Keratinocyte (primary cell): ENCODE measurements around the gene C19orf85. TPM values are rescaled to one million over a fixed set of nuclear protein-coding genes. Genes with fewer than 3 reads are reported as not detected.

Experiments used
- DNase-seq: peaks from one replicate; pipeline ENCODE4 v3.0.0-alpha.2; 2011; ENCODE audit warnings: low read depth, missing footprints, low spot score
- FAIRE-seq: peaks from 2 replicates; lab custom pipeline; 2011; peaks lifted over from hg19 to GRCh38; lab: Jason Lieb, UNC
- H2AFZ ChIP-seq: 2 replicates; pipeline ENCODE4 v1.6.0; 2012; ENCODE audit warnings: low read length, control low read depth, inconsistent platforms; ENCODE audit not compliant: control insufficient read depth
- H3K27ac ChIP-seq: 2 replicates; pipeline ENCODE4 v1.5.1; 2011; ENCODE audit warnings: low read length; ENCODE audit not compliant: control insufficient read depth, insufficient read depth
- H3K27me3 ChIP-seq: 3 replicates; pipeline ENCODE4 v1.6.0; 2011; ENCODE audit warnings: low read length; ENCODE audit not compliant: control insufficient read depth, insufficient read depth; ENCODE audit errors: extremely low read depth
- H3K36me3 ChIP-seq, 2 experiments: 2 replicates in 1 of 2; 3 replicates in 1 of 2; pipeline ENCODE4 v1.5.1; 2011; ENCODE audit warnings: low read length in 2 of 2, mild to moderate bottlenecking in 1 of 2; ENCODE audit not compliant: control insufficient read depth in 2 of 2, insufficient read depth in 2 of 2; ENCODE audit errors: extremely low read depth in 1 of 2
- H3K4me1 ChIP-seq: 3 replicates; pipeline ENCODE4 v1.5.1; 2011; ENCODE audit warnings: low read length; ENCODE audit not compliant: control insufficient read depth, insufficient read depth; ENCODE audit errors: extremely low read depth
- H3K4me2 ChIP-seq: 3 replicates; pipeline ENCODE4 v1.6.0; 2011; ENCODE audit warnings: low read depth, low read length; ENCODE audit not compliant: control insufficient read depth, insufficient read depth; ENCODE audit errors: extremely low read depth
- H3K4me3 ChIP-seq, 3 experiments: fragments of 200-600 bp in 1 of 3; sonication (generic) in 1 of 3; 2 replicates in 2 of 3; 3 replicates in 1 of 3; pipeline ENCODE4 v1.5.1; 2011 to 2016; ENCODE audit warnings: low read length in 3 of 3, mild to moderate bottlenecking in 3 of 3, control low read depth in 2 of 3, inconsistent platforms in 1 of 3, low read depth in 1 of 3, mixed read lengths in 1 of 3, mixed run types in 1 of 3, moderate library complexity in 1 of 3; ENCODE audit not compliant: control insufficient read depth in 2 of 3, insufficient read depth in 2 of 3; ENCODE audit errors: extremely low read depth in 1 of 3
- H3K79me2 ChIP-seq: 2 replicates; pipeline ENCODE4 v1.6.0; 2012; ENCODE audit warnings: low read length; ENCODE audit not compliant: control insufficient read depth, insufficient read depth
- H3K9ac ChIP-seq: 3 replicates; pipeline ENCODE4 v1.6.0; 2011; ENCODE audit warnings: low read length; ENCODE audit not compliant: control insufficient read depth, insufficient read depth; ENCODE audit errors: extremely low read depth
- H3K9me1 ChIP-seq: 3 replicates; pipeline ENCODE4 v1.6.0; 2011; ENCODE audit warnings: low read length; ENCODE audit not compliant: control insufficient read depth, insufficient read depth; ENCODE audit errors: extremely low read depth
- H3K9me3 ChIP-seq: 2 replicates; pipeline ENCODE4 v1.5.1; 2012; ENCODE audit warnings: low read depth, low read length; ENCODE audit not compliant: control insufficient read depth
- H4K20me1 ChIP-seq: 3 replicates; pipeline ENCODE4 v1.6.0; 2011; ENCODE audit warnings: low read length; ENCODE audit not compliant: control insufficient read depth, insufficient read depth; ENCODE audit errors: extremely low read depth
- CTCF ChIP-seq, 3 experiments: IDR thresholded peaks in 1 of 3; conservative IDR thresholded peaks in 1 of 3; optimal IDR thresholded peaks in 1 of 3; 2 replicates in 2 of 3; 3 replicates in 1 of 3; pipeline versions ENCODE3 to v1.5.1; 2011; ENCODE audit warnings: low read length in 3 of 3, mild to moderate bottlenecking in 3 of 3, moderate library complexity in 2 of 3, control low read depth in 1 of 3, inconsistent platforms in 1 of 3; ENCODE audit not compliant: insufficient read depth in 2 of 3; ENCODE audit errors: extremely low read depth in 1 of 3
- EZH2 ChIP-seq: IDR thresholded peaks from one replicate; pipeline ENCODE4 v1.6.1; 2012; ENCODE audit warnings: inconsistent platforms, mild to moderate bottlenecking, low read length, moderate library complexity
- dilution Hi-C: fragments of 300-500 bp; cut with MboI; formaldehyde crosslinking; loops from one replicate; pipeline ENCODE4 v1.7.0; 2020; ENCODE audit warnings: low sequenced_read_pairs; ENCODE audit not compliant: extremely low pct_ligation_motif_present
- polyA plus RNA-seq, 5 experiments: library from polyadenylated mRNA; depleted of rRNA in 3 of 5; stranded (reverse) in 3 of 5; stranded (forward) in 1 of 5; unstranded in 1 of 5; fragments of >200 nt; gene quantifications; 1 replicate in 1 of 5; 2 replicates in 3 of 5; 3 replicates in 1 of 5; pipeline versions ENCODE4 v1.2.1 to v1.2.3, GENCODE V29; 2011 to 2012; ENCODE audit warnings: missing spikeins in 2 of 5, low read depth in 1 of 5, low replicate concordance in 1 of 5

The C19orf85 gene
- polyA plus RNA-seq, 1 donor (not counting 4 experiments of a cell fraction or from before 2014, with no cell fraction given): not detected

- no peak overlapping the region for H3K27ac ChIP-seq
- FAIRE-seq (no peak), DNase-seq (no peak)
- no peaks in the 10 kb centered on the region for H3K9me1 ChIP-seq
- no peaks in the 10 kb centered on the region for H3K4me1 ChIP-seq
- H3K4me2 ChIP-seq: no peak overlapping the region
- peaks cover 2% of the 10 kb centered on the region for H4K20me1 ChIP-seq
- no peak overlapping the region for H3K4me3 ChIP-seq
- no peak overlapping the region for H3K9ac ChIP-seq
- dilution Hi-C loops: no loop called here
- H2AFZ ChIP-seq: no peak overlapping the region
- no peaks in the 10 kb centered on the region for H3K79me2 ChIP-seq
- H3K9me3 ChIP-seq: no peaks in the 10 kb centered on the region
- no peak for TF ChIP-seq CTCF (optimal IDR thresholded peaks at IDR 0.05 in 1 of 3, IDR thresholded peaks at IDR 0.05 in 1 of 3, conservative IDR thresholded peaks at IDR 0.05 in 1 of 3; ENCODE audit: extremely low read depth in 1 of 3, insufficient read depth in 2 of 3, low read length in 3 of 3)
- TF ChIP-seq EZH2: no peak
- H3K36me3 ChIP-seq: peaks cover 0 to 3% of the 10 kb centered on the region in 2 experiments
- peaks cover 34% of the 10 kb centered on the region for H3K27me3 ChIP-seq
These were observed 10.9 kb downstream of the C19orf85 start for GRCh38 chr19:55453511-55454260.

GRCh38 chr19:55452749-55453346 is 11.7 kb downstream of the C19orf85 start:
- H3K9me1 ChIP-seq: no peaks in the 10 kb centered on the region
- H3K9me3 ChIP-seq: no peaks in the 10 kb centered on the region
- no peak overlapping the region for H3K9ac ChIP-seq
- no peak overlapping the region for H3K4me2 ChIP-seq
- dilution Hi-C loops: no loop called here
- no peaks in the 10 kb centered on the region for H3K79me2 ChIP-seq
- H3K36me3 ChIP-seq: peaks cover 0 to 3% of the 10 kb centered on the region in 2 experiments
- TF ChIP-seq CTCF (optimal IDR thresholded peaks at IDR 0.05 in 1 of 3, IDR thresholded peaks at IDR 0.05 in 1 of 3, conservative IDR thresholded peaks at IDR 0.05 in 1 of 3; ENCODE audit: extremely low read depth in 1 of 3, insufficient read depth in 2 of 3, low read length in 3 of 3): peak in 1 of 3 experiments; percentile 1
- no peak for TF ChIP-seq EZH2
- H3K4me3 ChIP-seq: no peak overlapping the region
- no peak overlapping the region for H3K27ac ChIP-seq
- no peak overlapping the region for H2AFZ ChIP-seq
- peaks cover 6% of the 10 kb centered on the region for H3K4me1 ChIP-seq
- H3K27me3 ChIP-seq: peaks cover 34% of the 10 kb centered on the region
- peaks cover 2% of the 10 kb centered on the region for H4K20me1 ChIP-seq
- FAIRE-seq (no peak), DNase-seq (no peak)
